K562 (cell line): ENCODE data around the gene RAB14. TPM values are rescaled to one million over a fixed set of nuclear protein-coding genes. Genes with fewer than 3 reads are reported as not detected.

Experiments
- BACH1 ChIP-seq: fragments of 200-800 bp; sonication (Bioruptor generic); IDR thresholded peaks from 2 replicates; pipeline ENCODE4 v1.6.1; 2016; ENCODE audit warnings: missing genetic modification characterization, missing compliant biosample characterization
- CCNT2 ChIP-seq: IDR thresholded peaks from 2 replicates; pipeline ENCODE4 v1.6.1; 2011; ENCODE audit warnings: borderline replicate concordance, low read depth, mild to moderate bottlenecking, moderate library complexity, mixed read lengths, low read length; ENCODE audit not compliant: insufficient read length; ENCODE audit errors: extremely low read depth
- ELF1 ChIP-seq: fragments of 200-800 bp; sonication (Bioruptor generic); IDR thresholded peaks from 2 replicates; pipeline ENCODE4 v1.6.1; 2016; ENCODE audit warnings: missing genetic modification characterization, missing compliant biosample characterization
- ETV6 ChIP-seq, 3 experiments: fragments of 150-350 bp in 1 of 3; sonication (generic) in 1 of 3; formaldehyde crosslinking in 1 of 3; IDR thresholded peaks; 2 replicates each; pipeline versions ENCODE4 v1.6.1 to v1.8.0; 2014 to 2022; ENCODE audit warnings: borderline replicate concordance in 2 of 3, low read depth in 2 of 3, antibody characterized with exemption in 1 of 3, low read length in 1 of 3, mild to moderate bottlenecking in 1 of 3, missing genetic modification reagents in 1 of 3
- GABPA ChIP-seq: fragments of 200-800 bp; sonication (Bioruptor generic); conservative IDR thresholded peaks from 2 replicates; pipeline ENCODE4 v1.6.1; 2016; ENCODE audit warnings: low read depth, missing genetic modification characterization, missing compliant biosample characterization
- GABPB2 ChIP-seq: fragments of 250-450 bp; sonication (Bioruptor Pico); conservative IDR thresholded peaks from 2 replicates; pipeline ENCODE4 v1.5.1; 2021; ENCODE audit warnings: mild to moderate bottlenecking
- HNRNPUL1 ChIP-seq: fragments of 200-400 bp; formaldehyde crosslinking; IDR thresholded peaks from 2 replicates; pipeline ENCODE4 v1.6.1; 2017; ENCODE audit warnings: low read length
- KDM4B ChIP-seq, 2 experiments: fragments of 450-650 bp in 1 of 2; sonication (generic) in 1 of 2; IDR thresholded peaks; 2 replicates each; pipeline ENCODE4 v1.6.1; 2016 to 2017; ENCODE audit warnings: borderline replicate concordance in 2 of 2, antibody characterized with exemption in 1 of 2, low read depth in 1 of 2, mild to moderate bottlenecking in 1 of 2
- NCOA2 ChIP-seq, 2 experiments: fragments of 450-650 bp; IDR thresholded peaks; 2 replicates each; pipeline ENCODE4 v1.6.1; 2018; ENCODE audit warnings: mild to moderate bottlenecking in 2 of 2, moderate library complexity in 1 of 2; ENCODE audit not compliant: partially characterized antibody in 2 of 2
- TEAD2 ChIP-seq: fragments of 450-650 bp; IDR thresholded peaks from 2 replicates; pipeline ENCODE4 v1.6.1; 2016; ENCODE audit warnings: missing genetic modification characterization, control low read depth, missing compliant biosample characterization
- ZNF140 ChIP-seq: fragments of 250-450 bp; sonication (Bioruptor Pico); IDR thresholded peaks from 2 replicates; pipeline ENCODE4 v1.8.0; 2021; ENCODE audit warnings: moderate library complexity, mild to moderate bottlenecking, inconsistent platforms
- ZNF174 ChIP-seq: fragments of 250-450 bp; sonication (Bioruptor Pico); IDR thresholded peaks from 2 replicates; pipeline ENCODE4 v1.4.0; 2020; ENCODE audit warnings: mild to moderate bottlenecking
- ZNF584 ChIP-seq: fragments of 200-800 bp; sonication (Bioruptor generic); IDR thresholded peaks from 2 replicates; pipeline ENCODE4 v1.6.1; 2016; ENCODE audit warnings: low read depth, mild to moderate bottlenecking, missing genetic modification characterization, missing compliant biosample characterization
- ZNF717 ChIP-seq: fragments of 250-450 bp; sonication (Bioruptor Pico); IDR thresholded peaks from 2 replicates; pipeline ENCODE4 v1.5.0; 2021
- polyA plus RNA-seq, 8 experiments: library from polyadenylated mRNA; depleted of rRNA in 4 of 8; stranded (reverse) in 5 of 8; unstranded in 3 of 8; fragments of >200 nt; fragmentation: Nextera tagmentation in 2 of 8; fragmentation: Illumina TruSeq in 1 of 8; extraction: Ambion mirVana in 2 of 8; extraction: Trizol in 1 of 8; gene quantifications; 2 replicates each; pipeline versions ENCODE4 v1.2.1 to v1.2.3, GENCODE V29; 2011 to 2014; ENCODE audit warnings: inconsistent platforms in 1 of 8, missing spikeins in 1 of 8
- total RNA-seq, 7 experiments: library from RNA; depleted of rRNA in 6 of 7; stranded (reverse); fragments of >200 nt in 6 of 7; fragmentation: Illumina TruSeq in 2 of 7; extraction: Trizol in 2 of 7; gene quantifications; 2 replicates each; pipeline versions ENCODE4 v1.2.1 to v1.2.3, GENCODE V29; 2011 to 2021; ENCODE audit warnings: low replicate concordance in 1 of 7
- TF ChIP-seq, protein P1 (sequence below): fragments of 450-650 bp; formaldehyde crosslinking; IDR thresholded peaks from 2 replicates; pipeline ENCODE4 v1.4.0; 2022; ENCODE audit warnings: mild to moderate bottlenecking, moderate library complexity
- TF ChIP-seq, protein P2 (sequence below): fragments of 250-450 bp; sonication (Bioruptor Pico); IDR thresholded peaks from 2 replicates; pipeline ENCODE4 v1.9.0; 2021; ENCODE audit warnings: mild to moderate bottlenecking
- TF ChIP-seq, protein P3 (sequence below): fragments of 250-450 bp; sonication (Bioruptor Pico); IDR thresholded peaks from 2 replicates; pipeline ENCODE4 v1.4.0; 2020; ENCODE audit warnings: mild to moderate bottlenecking, moderate library complexity
- TF ChIP-seq, protein P4 (sequence below), 2 experiments: fragments of 450-650 bp; conservative IDR thresholded peaks; 2 replicates each; pipeline ENCODE4 v1.6.1; 2017; ENCODE audit warnings: mild to moderate bottlenecking in 2 of 2, moderate library complexity in 2 of 2
- TF ChIP-seq, protein P5 (sequence below): fragments of 450-650 bp; formaldehyde crosslinking; IDR thresholded peaks from 2 replicates; pipeline ENCODE4 v1.4.0; 2020; ENCODE audit warnings: mild to moderate bottlenecking, moderate library complexity

The RAB14 gene
- total and polyA plus RNA-seq, 9 of the 15 experiments (the other 6 are each of a cell fraction or from before 2014, with no cell fraction given), result 10.3 to 41.8 (median 20.9) TPM

DNA sequence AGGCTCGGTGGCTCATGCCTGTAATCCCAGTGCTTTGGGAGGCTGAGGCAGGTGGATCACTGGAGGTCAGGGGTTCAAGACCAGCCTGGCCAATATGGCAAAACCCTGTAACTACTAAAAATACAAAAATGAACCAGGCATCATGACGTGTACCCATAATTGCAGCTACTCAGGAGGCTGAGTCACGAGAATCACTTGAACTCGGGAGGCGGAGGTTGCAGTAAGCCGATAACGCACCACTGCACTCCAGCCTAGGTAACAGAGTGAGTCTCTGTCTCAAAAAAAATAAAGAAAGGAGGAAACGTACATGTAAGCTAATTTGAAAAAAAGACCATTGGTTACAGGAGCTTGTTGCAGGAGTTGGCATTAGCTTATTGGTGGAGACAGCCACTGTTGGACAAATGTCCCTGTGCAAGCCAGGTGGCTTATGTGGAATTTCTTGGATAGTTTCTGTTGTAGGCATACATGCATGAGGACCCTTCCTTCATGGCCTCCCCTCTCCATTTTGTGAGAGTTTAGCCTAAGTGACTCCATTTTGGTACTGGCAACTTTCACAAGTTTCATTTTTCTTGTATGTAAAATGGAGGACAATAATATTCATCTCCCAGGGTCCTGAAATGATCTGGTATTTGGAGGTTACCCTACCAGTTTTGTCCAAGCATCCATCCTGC lies 16.8 kb upstream of the RAB14 start (continued):
- no peak for TF ChIP-seq ZNF717
- TF ChIP-seq, protein P1, sequence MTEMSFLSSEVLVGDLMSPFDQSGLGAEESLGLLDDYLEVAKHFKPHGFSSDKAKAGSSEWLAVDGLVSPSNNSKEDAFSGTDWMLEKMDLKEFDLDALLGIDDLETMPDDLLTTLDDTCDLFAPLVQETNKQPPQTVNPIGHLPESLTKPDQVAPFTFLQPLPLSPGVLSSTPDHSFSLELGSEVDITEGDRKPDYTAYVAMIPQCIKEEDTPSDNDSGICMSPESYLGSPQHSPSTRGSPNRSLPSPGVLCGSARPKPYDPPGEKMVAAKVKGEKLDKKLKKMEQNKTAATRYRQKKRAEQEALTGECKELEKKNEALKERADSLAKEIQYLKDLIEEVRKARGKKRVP, result peak; percentile 75; the same call in 1 of the 2 replicates
- TF ChIP-seq, protein P2, sequence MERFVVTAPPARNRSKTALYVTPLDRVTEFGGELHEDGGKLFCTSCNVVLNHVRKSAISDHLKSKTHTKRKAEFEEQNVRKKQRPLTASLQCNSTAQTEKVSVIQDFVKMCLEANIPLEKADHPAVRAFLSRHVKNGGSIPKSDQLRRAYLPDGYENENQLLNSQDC (CRISPR knock-in tag), result no peak
- peak; percentile 84 for TF ChIP-seq TEAD2
- TF ChIP-seq GABPB2, result no peak
- TF ChIP-seq GABPA, result no peak
- TF ChIP-seq HNRNPUL1, result no peak
- TF ChIP-seq ZNF174 (CRISPR knock-in tag), result no peak
- TF ChIP-seq ZNF140 (CRISPR knock-in tag), result 0 out of 2 replicates have a peak, but pooled peaks have one; percentile 29
- TF ChIP-seq KDM4B (IDR thresholded peaks at IDR 0.05; ENCODE audit: borderline replicate concordance in 2 of 2, low read depth in 1 of 2), result no peak
- TF ChIP-seq, protein P3, sequence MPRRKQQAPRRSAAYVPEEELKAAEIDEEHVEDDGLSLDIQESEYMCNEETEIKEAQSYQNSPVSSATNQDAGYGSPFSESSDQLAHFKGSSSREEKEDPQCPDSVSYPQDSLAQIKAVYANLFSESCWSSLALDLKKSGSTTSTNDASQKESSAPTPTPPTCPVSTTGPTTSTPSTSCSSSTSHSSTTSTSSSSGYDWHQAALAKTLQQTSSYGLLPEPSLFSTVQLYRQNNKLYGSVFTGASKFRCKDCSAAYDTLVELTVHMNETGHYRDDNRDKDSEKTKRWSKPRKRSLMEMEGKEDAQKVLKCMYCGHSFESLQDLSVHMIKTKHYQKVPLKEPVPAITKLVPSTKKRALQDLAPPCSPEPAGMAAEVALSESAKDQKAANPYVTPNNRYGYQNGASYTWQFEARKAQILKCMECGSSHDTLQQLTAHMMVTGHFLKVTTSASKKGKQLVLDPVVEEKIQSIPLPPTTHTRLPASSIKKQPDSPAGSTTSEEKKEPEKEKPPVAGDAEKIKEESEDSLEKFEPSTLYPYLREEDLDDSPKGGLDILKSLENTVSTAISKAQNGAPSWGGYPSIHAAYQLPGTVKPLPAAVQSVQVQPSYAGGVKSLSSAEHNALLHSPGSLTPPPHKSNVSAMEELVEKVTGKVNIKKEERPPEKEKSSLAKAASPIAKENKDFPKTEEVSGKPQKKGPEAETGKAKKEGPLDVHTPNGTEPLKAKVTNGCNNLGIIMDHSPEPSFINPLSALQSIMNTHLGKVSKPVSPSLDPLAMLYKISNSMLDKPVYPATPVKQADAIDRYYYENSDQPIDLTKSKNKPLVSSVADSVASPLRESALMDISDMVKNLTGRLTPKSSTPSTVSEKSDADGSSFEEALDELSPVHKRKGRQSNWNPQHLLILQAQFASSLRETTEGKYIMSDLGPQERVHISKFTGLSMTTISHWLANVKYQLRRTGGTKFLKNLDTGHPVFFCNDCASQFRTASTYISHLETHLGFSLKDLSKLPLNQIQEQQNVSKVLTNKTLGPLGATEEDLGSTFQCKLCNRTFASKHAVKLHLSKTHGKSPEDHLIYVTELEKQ (CRISPR knock-in tag), result peak; percentile 81
- TF ChIP-seq, protein P4, sequence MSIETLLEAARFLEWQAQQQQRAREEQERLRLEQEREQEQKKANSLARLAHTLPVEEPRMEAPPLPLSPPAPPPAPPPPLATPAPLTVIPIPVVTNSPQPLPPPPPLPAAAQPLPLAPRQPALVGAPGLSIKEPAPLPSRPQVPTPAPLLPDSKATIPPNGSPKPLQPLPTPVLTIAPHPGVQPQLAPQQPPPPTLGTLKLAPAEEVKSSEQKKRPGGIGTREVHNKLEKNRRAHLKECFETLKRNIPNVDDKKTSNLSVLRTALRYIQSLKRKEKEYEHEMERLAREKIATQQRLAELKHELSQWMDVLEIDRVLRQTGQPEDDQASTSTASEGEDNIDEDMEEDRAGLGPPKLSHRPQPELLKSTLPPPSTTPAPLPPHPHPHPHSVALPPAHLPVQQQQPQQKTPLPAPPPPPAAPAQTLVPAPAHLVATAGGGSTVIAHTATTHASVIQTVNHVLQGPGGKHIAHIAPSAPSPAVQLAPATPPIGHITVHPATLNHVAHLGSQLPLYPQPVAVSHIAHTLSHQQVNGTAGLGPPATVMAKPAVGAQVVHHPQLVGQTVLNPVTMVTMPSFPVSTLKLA (conservative IDR thresholded peaks at IDR 0.05), result no peak
- no peak for TF ChIP-seq CCNT2
- TF ChIP-seq NCOA2 (IDR thresholded peaks at IDR 0.05; ENCODE audit: partially characterized antibody in 2 of 2), result no peak
- peak; percentile 89 for TF ChIP-seq BACH1 (tag)
- TF ChIP-seq, protein P5, sequence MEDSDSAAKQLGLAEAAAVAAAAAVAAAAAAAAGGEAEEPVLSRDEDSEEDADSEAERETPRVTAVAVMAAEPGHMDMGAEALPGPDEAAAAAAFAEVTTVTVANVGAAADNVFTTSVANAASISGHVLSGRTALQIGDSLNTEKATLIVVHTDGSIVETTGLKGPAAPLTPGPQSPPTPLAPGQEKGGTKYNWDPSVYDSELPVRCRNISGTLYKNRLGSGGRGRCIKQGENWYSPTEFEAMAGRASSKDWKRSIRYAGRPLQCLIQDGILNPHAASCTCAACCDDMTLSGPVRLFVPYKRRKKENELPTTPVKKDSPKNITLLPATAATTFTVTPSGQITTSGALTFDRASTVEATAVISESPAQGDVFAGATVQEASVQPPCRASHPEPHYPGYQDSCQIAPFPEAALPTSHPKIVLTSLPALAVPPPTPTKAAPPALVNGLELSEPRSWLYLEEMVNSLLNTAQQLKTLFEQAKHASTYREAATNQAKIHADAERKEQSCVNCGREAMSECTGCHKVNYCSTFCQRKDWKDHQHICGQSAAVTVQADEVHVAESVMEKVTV (CRISPR knock-in tag), result no peak
- TF ChIP-seq ZNF584 (CRISPR knock-in tag), result peak; percentile 75; the same call in 1 of the 2 replicates
- TF ChIP-seq ELF1 (tag), result 0 out of 2 replicates have a peak, but pooled peaks have one; percentile 22
- TF ChIP-seq ETV6 (IDR thresholded peaks at IDR 0.05; ENCODE audit: borderline replicate concordance in 1 of 2, low read depth in 2 of 2, low read length in 1 of 2), result no peak
- no peak for TF ChIP-seq ETV6 (CRISPR knock-in tag; IDR thresholded peaks at IDR 0.05; ENCODE audit: borderline replicate concordance)
